NCI-H2227 (cell line): ENCODE measurements around the gene YPEL4.

Source experiments
- DNase-seq: peaks from one replicate; lab custom pipeline; 2025; ENCODE audit not compliant: unreplicated experiment; lab: John Stamatoyannopoulos, UW

The YPEL4 gene

GRCh38 chr11:57596266-57596885 lies 53.3 kb downstream of the YPEL4 start:
- no peak for DNase-seq
